ENCODE data around the gene BDKRB1. TPM values are rescaled to one million over a fixed set of nuclear protein-coding genes. Genes with fewer than 3 reads are reported as not detected.

Gene BDKRB1
- total RNA-seq, 4 donors from 2014 or later: 11.8 to 36.5 TPM; not detected in 2

DNA sequence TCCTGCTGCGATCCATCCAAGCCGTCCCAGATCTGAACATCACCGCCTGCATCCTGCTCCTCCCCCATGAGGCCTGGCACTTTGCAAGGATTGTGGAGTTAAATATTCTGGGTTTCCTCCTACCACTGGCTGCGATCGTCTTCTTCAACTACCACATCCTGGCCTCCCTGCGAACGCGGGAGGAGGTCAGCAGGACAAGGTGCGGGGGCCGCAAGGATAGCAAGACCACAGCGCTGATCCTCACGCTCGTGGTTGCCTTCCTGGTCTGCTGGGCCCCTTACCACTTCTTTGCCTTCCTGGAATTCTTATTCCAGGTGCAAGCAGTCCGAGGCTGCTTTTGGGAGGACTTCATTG lies 8.2 kb downstream of the BDKRB1 start:
- TF ChIP-seq, protein P1, sequence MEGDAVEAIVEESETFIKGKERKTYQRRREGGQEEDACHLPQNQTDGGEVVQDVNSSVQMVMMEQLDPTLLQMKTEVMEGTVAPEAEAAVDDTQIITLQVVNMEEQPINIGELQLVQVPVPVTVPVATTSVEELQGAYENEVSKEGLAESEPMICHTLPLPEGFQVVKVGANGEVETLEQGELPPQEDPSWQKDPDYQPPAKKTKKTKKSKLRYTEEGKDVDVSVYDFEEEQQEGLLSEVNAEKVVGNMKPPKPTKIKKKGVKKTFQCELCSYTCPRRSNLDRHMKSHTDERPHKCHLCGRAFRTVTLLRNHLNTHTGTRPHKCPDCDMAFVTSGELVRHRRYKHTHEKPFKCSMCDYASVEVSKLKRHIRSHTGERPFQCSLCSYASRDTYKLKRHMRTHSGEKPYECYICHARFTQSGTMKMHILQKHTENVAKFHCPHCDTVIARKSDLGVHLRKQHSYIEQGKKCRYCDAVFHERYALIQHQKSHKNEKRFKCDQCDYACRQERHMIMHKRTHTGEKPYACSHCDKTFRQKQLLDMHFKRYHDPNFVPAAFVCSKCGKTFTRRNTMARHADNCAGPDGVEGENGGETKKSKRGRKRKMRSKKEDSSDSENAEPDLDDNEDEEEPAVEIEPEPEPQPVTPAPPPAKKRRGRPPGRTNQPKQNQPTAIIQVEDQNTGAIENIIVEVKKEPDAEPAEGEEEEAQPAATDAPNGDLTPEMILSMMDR (IDR thresholded peaks at IDR 0.05): no peak
- ATAC-seq (ENCODE audit: low FRiP score) (no peak), DNase-seq (ENCODE audit: low spot score) (no peak)

DNA sequence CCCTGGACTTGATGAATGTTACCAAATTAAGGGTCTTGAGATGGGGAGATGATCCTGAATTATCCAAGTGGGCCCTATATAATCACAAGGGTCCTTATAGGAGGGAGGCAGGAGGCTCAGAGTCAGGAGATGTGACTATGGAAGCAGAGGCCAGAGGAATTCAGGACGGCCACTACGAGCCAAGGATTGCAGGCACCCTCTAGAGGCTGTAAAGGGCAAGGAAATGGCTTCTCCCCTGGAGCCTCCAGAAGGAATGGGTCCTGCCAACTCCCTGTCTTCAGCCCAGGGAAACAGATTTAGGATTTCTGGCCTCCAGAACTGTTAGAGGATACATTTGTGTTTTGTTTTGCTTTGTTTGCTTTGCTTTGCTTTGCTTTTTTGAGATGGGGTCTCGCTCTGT lies 8.8 kb downstream of the BDKRB1 start:
- TF ChIP-seq, protein P1 (IDR thresholded peaks at IDR 0.05): no peak
- DNase-seq (ENCODE audit: low spot score): no peak
- no peak for ATAC-seq (ENCODE audit: low FRiP score)

DNA sequence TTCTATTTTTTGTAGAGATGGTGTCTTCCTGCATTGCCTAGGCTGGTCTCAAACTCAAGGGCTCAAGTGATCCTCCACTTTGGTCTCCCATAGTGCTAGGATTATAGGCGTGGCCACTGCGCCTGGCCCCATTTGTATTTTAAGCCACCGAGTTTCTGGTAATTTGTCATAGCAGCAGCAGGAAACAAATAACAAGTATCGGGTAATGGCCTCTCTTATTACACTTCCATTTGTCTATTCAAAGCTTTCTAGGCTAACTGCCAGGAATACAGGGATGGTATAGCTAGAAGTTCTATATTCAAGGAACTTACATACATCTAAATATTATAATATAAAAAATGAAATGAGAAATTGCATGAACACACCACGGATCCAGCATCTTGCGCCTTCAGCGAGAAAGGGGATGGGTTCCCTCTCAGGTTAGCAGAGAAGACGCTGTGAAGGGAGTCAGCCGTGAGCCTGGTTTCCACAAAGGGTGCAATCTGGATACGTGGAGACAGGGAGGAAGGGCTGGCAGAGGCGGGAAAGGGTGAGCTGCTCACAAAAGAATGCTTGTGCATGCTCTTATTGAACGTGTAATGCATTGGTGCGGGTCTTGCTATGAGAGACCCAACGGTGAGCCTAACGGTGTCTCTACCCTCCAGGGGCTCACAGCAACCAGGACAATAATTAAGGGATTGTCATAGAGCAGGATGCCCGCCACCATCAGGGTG lies 9.5 kb downstream of the BDKRB1 start:
- DNase-seq (ENCODE audit: low spot score): no peak
- TF ChIP-seq, protein P1 (IDR thresholded peaks at IDR 0.05): no peak
- ATAC-seq (ENCODE audit: low FRiP score): no peak

DNA sequence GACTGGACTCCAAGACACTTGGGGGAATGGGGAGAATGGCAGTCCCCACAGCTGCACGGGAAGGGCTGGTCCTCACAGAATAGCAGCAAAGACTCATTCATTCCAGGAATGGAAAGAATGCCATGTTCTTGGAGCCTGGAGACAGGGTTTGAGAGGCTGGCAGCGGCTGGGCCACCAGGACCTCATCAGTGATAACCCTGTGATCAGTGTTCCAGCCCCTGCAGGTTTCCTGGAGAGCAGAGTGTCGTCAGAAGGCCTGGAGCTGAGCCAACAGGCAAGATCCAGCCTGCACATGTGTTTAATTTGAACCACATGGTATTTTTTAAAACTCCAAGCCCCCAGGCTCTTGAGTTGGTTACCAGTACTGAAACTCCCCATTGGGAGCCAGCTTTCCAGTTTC lies 11.3 kb downstream of the BDKRB1 start:
- no peak for ATAC-seq (ENCODE audit: low FRiP score)

DNA sequence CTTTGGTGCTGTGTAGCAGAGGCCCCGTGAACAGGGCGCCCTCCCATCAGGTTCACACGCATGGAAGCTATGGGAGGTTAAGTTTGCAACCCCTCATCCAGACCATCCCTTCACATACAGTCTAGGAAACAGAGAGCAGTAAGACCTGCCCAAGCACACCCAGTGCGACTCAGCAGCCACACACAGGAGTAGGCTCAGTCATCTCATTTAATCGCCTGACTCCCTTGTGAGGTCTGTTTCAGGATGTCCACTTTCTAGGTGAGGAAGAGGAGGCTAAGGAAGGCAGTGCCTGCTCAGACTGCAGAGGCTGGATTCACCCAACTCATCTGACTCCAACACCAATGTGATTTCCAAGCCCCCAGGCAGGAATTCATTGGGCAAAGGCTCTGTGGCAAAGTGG lies 11.9 kb downstream of the BDKRB1 start:
- TF ChIP-seq, protein P1 (IDR thresholded peaks at IDR 0.05): no peak
- DNase-seq (ENCODE audit: low spot score): no peak
- ATAC-seq (ENCODE audit: low FRiP score): no peak

More for the DNA sequence above, 11.3 kb downstream of the BDKRB1 start:
- TF ChIP-seq, protein P1 (IDR thresholded peaks at IDR 0.05): no peak
- no peak for DNase-seq (ENCODE audit: low spot score)

DNA sequence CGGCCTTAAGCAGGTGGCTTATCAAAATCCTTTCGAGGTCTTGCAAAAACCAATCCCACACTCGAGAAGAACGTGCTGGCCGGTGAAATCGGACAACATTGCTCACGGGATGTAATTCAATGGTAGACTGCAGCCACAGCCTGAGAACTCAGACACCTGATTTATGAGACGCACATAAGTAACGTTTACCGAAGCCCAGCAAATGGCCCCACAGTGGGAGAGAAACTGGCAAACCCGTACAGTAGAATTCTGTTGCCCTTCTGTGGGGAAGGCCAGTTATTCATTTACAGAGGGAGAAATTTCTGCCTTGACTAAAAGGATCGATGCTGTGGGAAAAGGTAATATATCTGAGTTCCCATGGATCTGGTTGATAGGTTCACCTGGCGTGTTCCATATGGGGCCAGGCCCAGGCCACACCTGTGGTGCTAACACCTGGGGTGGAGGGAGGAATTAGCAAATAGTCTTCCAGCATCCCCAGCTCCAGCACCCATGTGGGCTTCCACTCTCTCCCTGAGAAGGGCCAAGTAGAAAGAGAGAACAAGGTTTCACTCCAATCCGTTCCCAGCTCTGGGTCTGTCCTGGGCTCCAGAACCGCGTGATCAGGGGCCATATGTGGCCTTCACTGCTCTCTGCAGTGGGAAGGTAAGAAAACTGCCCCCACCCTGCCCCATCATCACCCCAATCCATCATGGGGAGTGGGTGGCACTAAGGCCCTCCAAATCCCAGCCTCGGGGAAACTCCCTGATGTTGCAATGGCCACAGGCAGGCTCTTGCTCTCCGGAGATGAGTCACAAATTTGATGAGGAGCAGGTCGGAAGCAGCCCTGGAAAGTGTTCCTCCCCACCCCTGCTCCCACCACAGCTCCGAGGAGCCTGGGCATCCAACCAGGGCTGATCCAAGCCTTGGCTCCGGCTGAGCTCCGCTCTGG lies 12.7 kb downstream of the BDKRB1 start:
- DNase-seq (ENCODE audit: low spot score): peak; percentile 63
- TF ChIP-seq, protein P1 (IDR thresholded peaks at IDR 0.05): no peak

More for the DNA sequence above, 12.7 kb downstream of the BDKRB1 start:
- ATAC-seq (ENCODE audit: low FRiP score): peak; percentile 91
